ENCODE results near the gene ANKRD28.

- TF ChIP-seq CTCF (conservative IDR thresholded peaks at IDR 0.05) (no peak), EZH2 (IDR thresholded peaks at IDR 0.05; ENCODE audit: low read depth) (no peak)
These were observed 94.4 kb downstream of the ANKRD28 start for GRCh38 chr3:15703346-15703745.
